ENCODE results near the gene PTCD1.

DNA sequence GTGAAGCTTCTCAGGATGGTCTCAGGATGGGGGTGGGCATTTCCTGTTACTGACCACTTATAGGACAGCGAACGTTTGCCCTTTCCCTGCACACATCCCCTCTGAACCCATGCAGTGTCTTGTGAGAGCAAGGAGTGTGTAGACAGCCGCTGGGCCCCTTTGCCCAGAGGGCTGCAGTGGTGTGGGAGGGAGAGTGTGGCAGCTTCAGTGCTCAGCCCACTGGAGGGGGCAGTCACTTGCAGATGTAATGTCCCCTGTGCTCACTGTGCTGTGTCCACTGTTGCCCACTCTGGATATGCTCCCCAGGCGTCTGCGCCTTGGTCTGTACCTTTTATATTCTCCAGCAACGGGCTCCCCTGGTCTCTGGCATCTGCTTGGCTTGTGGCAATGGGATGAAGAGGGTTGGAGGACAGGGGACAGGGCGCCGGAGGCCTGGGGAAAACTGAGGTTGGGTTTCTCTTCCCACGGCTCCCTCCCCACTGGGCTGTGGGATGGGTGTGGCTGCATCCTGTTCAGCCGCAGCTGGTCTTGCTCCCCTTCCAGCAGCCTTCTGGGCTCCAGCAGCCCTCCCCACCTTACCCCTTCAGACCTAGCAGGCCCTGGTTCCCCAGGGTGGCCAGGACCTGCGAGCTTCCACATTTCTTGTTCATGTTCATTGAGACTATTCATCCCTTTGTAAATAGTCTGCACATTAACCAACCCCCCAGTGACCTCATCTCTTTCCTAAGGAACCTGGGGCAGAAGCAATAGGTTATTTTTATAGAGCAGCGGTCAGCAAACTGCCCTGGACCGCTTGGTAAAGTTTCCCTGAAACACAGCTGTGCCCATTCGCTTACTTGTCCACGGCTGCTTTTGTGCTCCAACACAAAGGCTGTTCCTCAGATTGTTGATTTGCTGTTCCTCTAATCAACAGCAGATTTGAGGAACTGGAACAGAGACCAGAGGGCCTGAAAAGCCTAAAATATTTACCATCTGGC lies 40.2 kb upstream of the PTCD1 start:
- TF ChIP-seq, protein P1, sequence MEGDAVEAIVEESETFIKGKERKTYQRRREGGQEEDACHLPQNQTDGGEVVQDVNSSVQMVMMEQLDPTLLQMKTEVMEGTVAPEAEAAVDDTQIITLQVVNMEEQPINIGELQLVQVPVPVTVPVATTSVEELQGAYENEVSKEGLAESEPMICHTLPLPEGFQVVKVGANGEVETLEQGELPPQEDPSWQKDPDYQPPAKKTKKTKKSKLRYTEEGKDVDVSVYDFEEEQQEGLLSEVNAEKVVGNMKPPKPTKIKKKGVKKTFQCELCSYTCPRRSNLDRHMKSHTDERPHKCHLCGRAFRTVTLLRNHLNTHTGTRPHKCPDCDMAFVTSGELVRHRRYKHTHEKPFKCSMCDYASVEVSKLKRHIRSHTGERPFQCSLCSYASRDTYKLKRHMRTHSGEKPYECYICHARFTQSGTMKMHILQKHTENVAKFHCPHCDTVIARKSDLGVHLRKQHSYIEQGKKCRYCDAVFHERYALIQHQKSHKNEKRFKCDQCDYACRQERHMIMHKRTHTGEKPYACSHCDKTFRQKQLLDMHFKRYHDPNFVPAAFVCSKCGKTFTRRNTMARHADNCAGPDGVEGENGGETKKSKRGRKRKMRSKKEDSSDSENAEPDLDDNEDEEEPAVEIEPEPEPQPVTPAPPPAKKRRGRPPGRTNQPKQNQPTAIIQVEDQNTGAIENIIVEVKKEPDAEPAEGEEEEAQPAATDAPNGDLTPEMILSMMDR (IDR thresholded peaks at IDR 0.05) = no peak
- TF ChIP-seq, protein P2, sequence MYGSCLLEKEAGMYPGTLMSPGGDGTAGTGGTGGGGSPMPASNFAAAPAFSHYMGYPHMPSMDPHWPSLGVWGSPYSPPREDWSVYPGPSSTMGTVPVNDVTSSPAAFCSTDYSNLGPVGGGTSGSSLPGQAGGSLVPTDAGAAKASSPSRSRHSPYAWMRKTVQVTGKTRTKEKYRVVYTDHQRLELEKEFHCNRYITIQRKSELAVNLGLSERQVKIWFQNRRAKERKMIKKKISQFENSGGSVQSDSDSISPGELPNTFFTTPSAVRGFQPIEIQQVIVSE (CRISPR knock-in tag; IDR thresholded peaks at IDR 0.05; ENCODE audit: borderline replicate concordance) = no peak
- TF ChIP-seq, protein P3, sequence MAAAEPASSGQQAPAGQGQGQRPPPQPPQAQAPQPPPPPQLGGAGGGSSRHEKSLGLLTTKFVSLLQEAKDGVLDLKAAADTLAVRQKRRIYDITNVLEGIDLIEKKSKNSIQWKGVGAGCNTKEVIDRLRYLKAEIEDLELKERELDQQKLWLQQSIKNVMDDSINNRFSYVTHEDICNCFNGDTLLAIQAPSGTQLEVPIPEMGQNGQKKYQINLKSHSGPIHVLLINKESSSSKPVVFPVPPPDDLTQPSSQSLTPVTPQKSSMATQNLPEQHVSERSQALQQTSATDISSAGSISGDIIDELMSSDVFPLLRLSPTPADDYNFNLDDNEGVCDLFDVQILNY (CRISPR knock-in tag; IDR thresholded peaks at IDR 0.05) = no peak
- no peak for TF ChIP-seq JUN (CRISPR knock-in tag; IDR thresholded peaks at IDR 0.05)
- TF ChIP-seq, protein P4, sequence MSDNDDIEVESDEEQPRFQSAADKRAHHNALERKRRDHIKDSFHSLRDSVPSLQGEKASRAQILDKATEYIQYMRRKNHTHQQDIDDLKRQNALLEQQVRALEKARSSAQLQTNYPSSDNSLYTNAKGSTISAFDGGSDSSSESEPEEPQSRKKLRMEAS (CRISPR knock-in tag; IDR thresholded peaks at IDR 0.05) = no peak
- TF ChIP-seq, protein P5, sequence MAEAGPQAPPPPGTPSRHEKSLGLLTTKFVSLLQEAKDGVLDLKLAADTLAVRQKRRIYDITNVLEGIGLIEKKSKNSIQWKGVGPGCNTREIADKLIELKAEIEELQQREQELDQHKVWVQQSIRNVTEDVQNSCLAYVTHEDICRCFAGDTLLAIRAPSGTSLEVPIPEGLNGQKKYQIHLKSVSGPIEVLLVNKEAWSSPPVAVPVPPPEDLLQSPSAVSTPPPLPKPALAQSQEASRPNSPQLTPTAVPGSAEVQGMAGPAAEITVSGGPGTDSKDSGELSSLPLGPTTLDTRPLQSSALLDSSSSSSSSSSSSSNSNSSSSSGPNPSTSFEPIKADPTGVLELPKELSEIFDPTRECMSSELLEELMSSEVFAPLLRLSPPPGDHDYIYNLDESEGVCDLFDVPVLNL (CRISPR knock-in tag; IDR thresholded peaks at IDR 0.05; ENCODE audit: borderline replicate concordance, low read depth) = no peak
- TF ChIP-seq, protein P6, sequence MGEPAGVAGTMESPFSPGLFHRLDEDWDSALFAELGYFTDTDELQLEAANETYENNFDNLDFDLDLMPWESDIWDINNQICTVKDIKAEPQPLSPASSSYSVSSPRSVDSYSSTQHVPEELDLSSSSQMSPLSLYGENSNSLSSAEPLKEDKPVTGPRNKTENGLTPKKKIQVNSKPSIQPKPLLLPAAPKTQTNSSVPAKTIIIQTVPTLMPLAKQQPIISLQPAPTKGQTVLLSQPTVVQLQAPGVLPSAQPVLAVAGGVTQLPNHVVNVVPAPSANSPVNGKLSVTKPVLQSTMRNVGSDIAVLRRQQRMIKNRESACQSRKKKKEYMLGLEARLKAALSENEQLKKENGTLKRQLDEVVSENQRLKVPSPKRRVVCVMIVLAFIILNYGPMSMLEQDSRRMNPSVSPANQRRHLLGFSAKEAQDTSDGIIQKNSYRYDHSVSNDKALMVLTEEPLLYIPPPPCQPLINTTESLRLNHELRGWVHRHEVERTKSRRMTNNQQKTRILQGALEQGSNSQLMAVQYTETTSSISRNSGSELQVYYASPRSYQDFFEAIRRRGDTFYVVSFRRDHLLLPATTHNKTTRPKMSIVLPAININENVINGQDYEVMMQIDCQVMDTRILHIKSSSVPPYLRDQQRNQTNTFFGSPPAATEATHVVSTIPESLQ (CRISPR knock-in tag; IDR thresholded peaks at IDR 0.05) = no peak
- TF ChIP-seq NR2C2 (CRISPR knock-in tag; IDR thresholded peaks at IDR 0.05) = no peak
- TF ChIP-seq, protein P7, sequence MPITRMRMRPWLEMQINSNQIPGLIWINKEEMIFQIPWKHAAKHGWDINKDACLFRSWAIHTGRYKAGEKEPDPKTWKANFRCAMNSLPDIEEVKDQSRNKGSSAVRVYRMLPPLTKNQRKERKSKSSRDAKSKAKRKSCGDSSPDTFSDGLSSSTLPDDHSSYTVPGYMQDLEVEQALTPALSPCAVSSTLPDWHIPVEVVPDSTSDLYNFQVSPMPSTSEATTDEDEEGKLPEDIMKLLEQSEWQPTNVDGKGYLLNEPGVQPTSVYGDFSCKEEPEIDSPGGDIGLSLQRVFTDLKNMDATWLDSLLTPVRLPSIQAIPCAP (CRISPR knock-in tag; IDR thresholded peaks at IDR 0.05) = no peak

Measured in WTC11 (cell line).